MCF 10A (cell line): ENCODE measurements around the gene CDH26. TPM values are rescaled to one million over a fixed set of nuclear protein-coding genes. Genes with fewer than 3 reads are reported as not detected.

Experiments used
- BruUV-seq: library from RNA; stranded (reverse); fragments of 400-500 nt; replicated peaks from 2 replicates; lab custom pipeline; 2021; lab: Mats Ljungman, UMichigan
- CTCF ChIA-PET: fragments of 300-600 bp; sonication (Branson Sonifier 250); formaldehyde crosslinking; extraction: SDS; loops from one replicate; lab custom pipeline; 2021; ENCODE audit warnings: antibody characterized with exemption, inconsistent platforms; lab: Yijun Ruan, JAX
- POLR2A ChIA-PET: fragments of 300-600, 350-650 bp; sonication (Branson Sonifier 250); formaldehyde crosslinking; extraction: SDS; loops from one replicate; lab custom pipeline; 2020; ENCODE audit warnings: antibody characterized with exemption, inconsistent platforms; lab: Yijun Ruan, JAX
- DNase-seq: peaks from one replicate; pipeline ENCODE4 v3.0.0-alpha.2; 2018; ENCODE audit not compliant: unreplicated experiment
- H3K27ac Mint-ChIP-seq: one replicate; pipeline ENCODE4 v1.8.0; 2022; ENCODE audit warnings: mild to moderate bottlenecking, low read depth, mixed read lengths; ENCODE audit not compliant: unreplicated experiment
- H3K27me3 Mint-ChIP-seq: one replicate; pipeline ENCODE4 v1.8.0; 2022; ENCODE audit warnings: mixed read lengths; ENCODE audit not compliant: insufficient read depth, unreplicated experiment
- H3K36me3 Mint-ChIP-seq: one replicate; pipeline ENCODE4 v1.8.0; 2022; ENCODE audit warnings: mild to moderate bottlenecking, moderate library complexity, mixed read lengths; ENCODE audit not compliant: insufficient read depth, unreplicated experiment
- H3K4me1 Mint-ChIP-seq: one replicate; pipeline ENCODE4 v1.8.0; 2022; ENCODE audit warnings: mixed read lengths; ENCODE audit not compliant: insufficient read depth, unreplicated experiment
- H3K4me3 Mint-ChIP-seq: one replicate; pipeline ENCODE4 v1.8.0; 2022; ENCODE audit warnings: mild to moderate bottlenecking, moderate library complexity, mixed read lengths; ENCODE audit not compliant: unreplicated experiment
- H3K9me3 Mint-ChIP-seq: one replicate; pipeline ENCODE4 v1.8.0; 2022; ENCODE audit warnings: mixed read lengths; ENCODE audit not compliant: unreplicated experiment
- CTCF ChIP-seq: fragments of 200-600 bp; IDR thresholded peaks from one replicate; pipeline ENCODE4 v1.8.0; 2022; ENCODE audit warnings: antibody characterized with exemption, mild to moderate bottlenecking; ENCODE audit not compliant: unreplicated experiment
- intact Hi-C: fragments of 100-400 bp; cut with micrococcal nuclease; formaldehyde crosslinking; loops from 2 replicates; pipeline ENCODE4 v1.14.1; 2022
- total RNA-seq: library from RNA; stranded (reverse); gene quantifications from 2 replicates; pipeline ENCODE4 v1.2.3, GENCODE V29; 2022

CDH26 gene
- total RNA-seq, 1 experiment from 2014 or later: 0.12 TPM

DNA sequence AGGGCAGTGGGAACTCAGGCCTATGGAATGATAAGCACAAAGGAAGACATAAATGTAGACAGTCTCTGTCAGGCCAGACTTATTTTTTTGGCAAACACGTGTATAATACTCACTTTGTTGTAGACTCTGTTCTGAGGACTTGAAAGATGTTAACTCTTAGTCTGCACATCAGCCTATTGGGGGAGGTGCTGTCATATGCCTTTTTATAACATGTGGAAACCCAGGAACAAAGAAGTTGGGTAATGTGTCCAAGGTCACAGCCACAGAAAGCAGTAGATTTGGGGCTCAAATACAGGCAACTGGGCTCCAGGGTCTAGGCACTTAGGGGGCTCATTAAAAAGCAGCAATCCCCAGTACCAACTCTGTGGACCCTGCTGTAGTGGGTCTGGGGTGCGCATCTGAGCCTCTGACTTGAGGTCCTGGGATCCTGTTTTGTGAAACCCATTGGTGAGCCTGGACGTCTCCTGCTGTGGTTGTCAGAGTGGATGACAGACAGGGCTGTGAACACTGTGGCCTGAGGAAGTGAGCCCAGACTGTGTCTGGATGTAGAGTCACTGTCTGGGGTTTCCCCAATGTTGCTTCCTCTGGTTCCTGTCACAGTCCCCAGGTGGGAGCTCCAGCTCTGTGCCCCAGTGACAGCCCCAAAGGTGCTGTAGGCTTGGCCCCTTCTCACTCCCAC is 50.0 kb downstream of the CDH26 start:
- H3K27ac Mint-ChIP-seq: no peak overlapping the region
- CTCF ChIA-PET: no interaction called here
- intact Hi-C loops: no loop called here
- H3K27me3 Mint-ChIP-seq: no peaks in the 10 kb centered on the region
- no peaks in the 10 kb centered on the region for H3K9me3 Mint-ChIP-seq
- POLR2A ChIA-PET: interaction anchor here (0.9 kb wide), 1 partner anchor 9 kb away, joined by 5 read pairs; no protein-coding TSS in a partner anchor
- H3K4me1 Mint-ChIP-seq: no peaks in the 10 kb centered on the region
- H3K4me3 Mint-ChIP-seq: no peak overlapping the region
- BruUV-seq: no TSS peak
- H3K36me3 Mint-ChIP-seq: no peaks in the 10 kb centered on the region
- TF ChIP-seq CTCF: no peak
- no peak for DNase-seq

GRCh38 chr20:60009318-60009717 is 51.1 kb downstream of the CDH26 start:
- BruUV-seq: no TSS peak
- H3K4me3 Mint-ChIP-seq: no peak overlapping the region
- H3K27me3 Mint-ChIP-seq: no peaks in the 10 kb centered on the region
- CTCF ChIA-PET: interaction anchor here (0.7 to 1.9 kb wide), 8 partner anchors 16 to 749 kb away, joined by 3 to 8 read pairs (median 4); no protein-coding TSS in a partner anchor
- intact Hi-C loops: no loop called here
- no peaks in the 10 kb centered on the region for H3K36me3 Mint-ChIP-seq
- H3K27ac Mint-ChIP-seq: no peak overlapping the region
- POLR2A ChIA-PET: interaction anchor here (1.2 kb wide), 1 partner anchor 11 kb away, joined by 5 read pairs; no protein-coding TSS in a partner anchor
- H3K4me1 Mint-ChIP-seq: no peaks in the 10 kb centered on the region
- no peaks in the 10 kb centered on the region for H3K9me3 Mint-ChIP-seq
- TF ChIP-seq CTCF: no peak
- DNase-seq: no peak

DNA sequence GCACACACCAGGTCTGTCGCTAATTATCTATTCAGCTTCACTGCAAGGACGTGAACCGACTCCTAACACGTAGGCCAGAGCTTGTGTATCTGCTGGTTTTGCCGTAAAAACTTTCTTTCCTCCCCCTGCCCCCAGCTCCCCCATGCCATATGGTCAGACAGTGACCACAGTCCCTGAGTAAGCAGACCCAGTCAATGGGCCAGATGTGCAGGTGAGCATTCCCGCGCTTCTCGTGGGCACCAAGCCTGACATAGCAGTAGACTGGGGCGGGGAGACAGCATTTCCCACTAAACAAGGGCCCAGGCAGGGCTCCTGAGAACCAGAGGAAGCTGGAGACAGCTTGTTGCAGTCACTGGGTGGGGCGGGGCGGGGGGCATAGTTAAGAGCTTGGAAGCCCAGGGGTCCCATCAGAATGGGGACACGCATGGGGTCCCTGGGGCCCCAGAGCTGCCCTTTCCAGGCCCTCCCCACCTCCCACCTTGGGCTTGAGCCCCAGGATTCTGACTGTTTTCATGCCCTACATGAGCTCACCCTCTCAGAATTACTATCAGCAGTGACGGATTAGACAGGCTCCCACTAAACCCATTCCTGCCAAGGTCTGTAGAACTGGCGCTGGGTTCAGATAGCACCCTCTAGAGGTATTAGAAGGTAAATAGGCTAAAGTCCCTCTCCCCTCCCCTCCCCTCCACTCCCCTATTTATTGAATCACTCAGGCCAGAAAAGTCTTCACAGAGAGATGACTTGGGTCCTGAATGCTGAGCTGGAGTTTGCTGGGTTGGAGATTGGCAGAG is 51.8 kb downstream of the CDH26 start:
- POLR2A ChIA-PET: interaction anchor here (1.2 kb wide), 1 partner anchor 12 kb away, joined by 5 read pairs; no protein-coding TSS in a partner anchor
- peak; percentile 9 for TF ChIP-seq CTCF
- intact Hi-C loops: no loop called here
- peak; percentile 8 for DNase-seq
- no peaks in the 10 kb centered on the region for H3K27me3 Mint-ChIP-seq
- no peak overlapping the region for H3K4me3 Mint-ChIP-seq
- no peaks in the 10 kb centered on the region for H3K4me1 Mint-ChIP-seq
- no peak overlapping the region for H3K27ac Mint-ChIP-seq
- BruUV-seq: no TSS peak
- no peaks in the 10 kb centered on the region for H3K36me3 Mint-ChIP-seq
- CTCF ChIA-PET: interaction anchor here (0.9 to 1.9 kb wide), 8 partner anchors 16 to 60 kb away, joined by 3 to 8 read pairs (median 5); no protein-coding TSS in a partner anchor
- no peaks in the 10 kb centered on the region for H3K9me3 Mint-ChIP-seq
